Upper lobe of right lung (tissue), 1 donor: ENCODE data around the gene ADIRF. TPM values are rescaled to one million over a fixed set of nuclear protein-coding genes. Genes with fewer than 3 reads are reported as not detected.

ENCODE experiments used
- ATAC-seq: fragments of 200-7000 bp; cut with Tn5 transposase; one replicate; pipeline ENCODE4 v1.9.1; 2020; ENCODE audit warnings: mild to moderate bottlenecking, moderate library complexity
- DNase-seq: peaks from one replicate; pipeline ENCODE4 v3.0.0-alpha.2; 2020
- H3K27ac ChIP-seq: fragments of 200-600 bp; one replicate; pipeline ENCODE4 v1.8.0; 2022
- H3K27me3 ChIP-seq: fragments of 200-600 bp; one replicate; pipeline ENCODE4 v1.8.0; 2022; ENCODE audit warnings: mild to moderate bottlenecking
- H3K36me3 ChIP-seq: fragments of 200-600 bp; one replicate; pipeline ENCODE4 v1.8.0; 2022
- H3K4me1 ChIP-seq: fragments of 200-600 bp; one replicate; pipeline ENCODE4 v1.8.0; 2022
- H3K4me3 ChIP-seq: fragments of 200-600 bp; one replicate; pipeline ENCODE4 v1.8.0; 2022; ENCODE audit warnings: mild to moderate bottlenecking
- H3K9me3 ChIP-seq: fragments of 200-600 bp; one replicate; pipeline ENCODE4 v1.8.0; 2022
- intact Hi-C: fragments of 100-400 bp; cut with DNase I; formaldehyde crosslinking; loops from one replicate; pipeline ENCODE4 v1.11.0; 2022
- total RNA-seq: library from RNA; stranded (reverse); fragmentation: NEBNext Ultra II Directional; extraction: Animal tissue kit (Norgen Biotek cat#: 25700); gene quantifications from one replicate; pipeline ENCODE4 v1.2.1, GENCODE V29; 2021
- TF ChIP-seq, protein P1 (sequence below): fragments of 200-600 bp; IDR thresholded peaks from one replicate; pipeline ENCODE4 v1.8.0; 2022; ENCODE audit warnings: antibody characterized with exemption
- donor health status: DM: no; HTN: yes; CAD: no; lungs with severe emphysema.

Gene ADIRF
- total RNA-seq, 1 donor from 2014 or later = 155 TPM

DNA sequence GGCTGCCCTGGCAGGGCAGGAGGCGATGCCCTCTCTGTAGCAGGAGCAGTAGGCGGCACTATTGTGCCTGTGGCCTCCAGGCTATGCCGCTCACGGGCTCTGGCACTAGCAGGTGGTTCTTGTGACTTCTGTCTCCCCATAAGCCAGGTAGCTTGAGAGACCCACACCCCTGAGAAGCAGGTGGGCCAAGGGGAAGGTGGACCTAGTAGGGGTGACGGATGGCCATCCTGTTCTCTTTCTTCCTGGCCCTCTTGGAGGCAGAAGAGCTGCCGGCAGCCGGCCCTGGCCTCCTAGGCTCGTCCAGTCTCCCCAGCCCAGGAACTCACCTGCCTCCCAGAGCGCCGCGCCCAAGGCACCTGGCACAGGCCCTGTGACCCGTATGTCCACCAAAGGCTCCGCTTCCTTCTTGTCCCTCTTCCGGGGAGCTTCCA is 26.3 kb upstream of the ADIRF start:
- intact Hi-C loops = no loop called here
- Histone ChIP-seq H3K27me3 (no peaks in the 10 kb centered on the region), H3K4me1 (peaks cover 3% of the 10 kb centered on the region), H3K36me3 (peaks cover 4% of the 10 kb centered on the region), H3K27ac (no peak overlapping the region), H3K4me3 (no peak overlapping the region), H3K9me3 (no peaks in the 10 kb centered on the region)
- no peak for ATAC-seq
- no peak for DNase-seq
- TF ChIP-seq, protein P1, sequence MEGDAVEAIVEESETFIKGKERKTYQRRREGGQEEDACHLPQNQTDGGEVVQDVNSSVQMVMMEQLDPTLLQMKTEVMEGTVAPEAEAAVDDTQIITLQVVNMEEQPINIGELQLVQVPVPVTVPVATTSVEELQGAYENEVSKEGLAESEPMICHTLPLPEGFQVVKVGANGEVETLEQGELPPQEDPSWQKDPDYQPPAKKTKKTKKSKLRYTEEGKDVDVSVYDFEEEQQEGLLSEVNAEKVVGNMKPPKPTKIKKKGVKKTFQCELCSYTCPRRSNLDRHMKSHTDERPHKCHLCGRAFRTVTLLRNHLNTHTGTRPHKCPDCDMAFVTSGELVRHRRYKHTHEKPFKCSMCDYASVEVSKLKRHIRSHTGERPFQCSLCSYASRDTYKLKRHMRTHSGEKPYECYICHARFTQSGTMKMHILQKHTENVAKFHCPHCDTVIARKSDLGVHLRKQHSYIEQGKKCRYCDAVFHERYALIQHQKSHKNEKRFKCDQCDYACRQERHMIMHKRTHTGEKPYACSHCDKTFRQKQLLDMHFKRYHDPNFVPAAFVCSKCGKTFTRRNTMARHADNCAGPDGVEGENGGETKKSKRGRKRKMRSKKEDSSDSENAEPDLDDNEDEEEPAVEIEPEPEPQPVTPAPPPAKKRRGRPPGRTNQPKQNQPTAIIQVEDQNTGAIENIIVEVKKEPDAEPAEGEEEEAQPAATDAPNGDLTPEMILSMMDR = no peak

DNA sequence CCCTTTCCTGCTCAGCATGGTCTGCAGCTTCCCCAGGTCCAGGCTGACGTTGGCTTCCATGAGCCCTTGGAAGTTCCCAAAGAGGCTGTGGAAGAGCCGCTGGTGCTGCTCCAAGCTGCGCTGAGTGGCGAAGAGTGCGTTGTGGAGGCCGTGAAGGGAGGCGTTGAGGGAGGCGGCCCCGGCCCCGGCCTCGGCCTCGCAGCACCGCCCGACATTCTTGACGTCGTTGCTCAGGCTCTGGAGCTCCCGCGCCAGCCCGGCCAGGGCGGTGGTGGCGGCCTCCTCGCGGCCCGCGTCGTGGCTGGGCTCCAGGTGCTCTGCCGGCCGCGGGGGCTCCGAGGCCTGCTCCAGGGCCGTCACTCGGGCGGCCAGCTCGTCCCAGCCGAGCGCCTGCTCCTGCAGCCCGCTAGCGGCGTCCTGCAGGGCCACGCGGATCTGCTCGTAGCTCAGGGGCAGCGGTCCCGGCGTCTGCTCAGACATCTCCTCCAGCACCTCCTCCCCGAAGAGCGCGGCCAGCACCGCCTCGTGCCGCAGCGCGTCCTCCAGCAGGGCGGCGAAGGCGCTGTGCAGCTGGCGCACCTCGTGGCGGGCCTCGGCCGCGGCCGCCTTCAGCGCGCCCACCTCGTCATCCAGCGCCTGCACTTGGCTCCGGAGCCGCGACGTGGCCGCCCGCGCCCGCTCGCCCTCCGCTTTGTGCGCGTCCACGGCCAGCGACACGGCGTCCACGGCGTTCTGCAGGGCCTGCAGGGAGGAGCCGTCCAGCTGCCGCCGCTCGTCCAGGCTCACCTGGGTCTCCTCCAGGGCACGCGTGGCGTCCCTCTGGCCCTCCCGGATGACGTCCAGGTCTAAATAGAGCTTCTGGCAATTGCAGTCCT is 25.6 kb upstream of the ADIRF start:
- Histone ChIP-seq H3K36me3 (no peaks in the 10 kb centered on the region), H3K4me3 (no peak overlapping the region), H3K27ac (no peak overlapping the region), H3K4me1 (peaks cover 3% of the 10 kb centered on the region), H3K9me3 (no peaks in the 10 kb centered on the region), H3K27me3 (no peaks in the 10 kb centered on the region)
- TF ChIP-seq, protein P1 = no peak
- intact Hi-C loops = no loop called here
- no peak for ATAC-seq
- DNase-seq = no peak

DNA sequence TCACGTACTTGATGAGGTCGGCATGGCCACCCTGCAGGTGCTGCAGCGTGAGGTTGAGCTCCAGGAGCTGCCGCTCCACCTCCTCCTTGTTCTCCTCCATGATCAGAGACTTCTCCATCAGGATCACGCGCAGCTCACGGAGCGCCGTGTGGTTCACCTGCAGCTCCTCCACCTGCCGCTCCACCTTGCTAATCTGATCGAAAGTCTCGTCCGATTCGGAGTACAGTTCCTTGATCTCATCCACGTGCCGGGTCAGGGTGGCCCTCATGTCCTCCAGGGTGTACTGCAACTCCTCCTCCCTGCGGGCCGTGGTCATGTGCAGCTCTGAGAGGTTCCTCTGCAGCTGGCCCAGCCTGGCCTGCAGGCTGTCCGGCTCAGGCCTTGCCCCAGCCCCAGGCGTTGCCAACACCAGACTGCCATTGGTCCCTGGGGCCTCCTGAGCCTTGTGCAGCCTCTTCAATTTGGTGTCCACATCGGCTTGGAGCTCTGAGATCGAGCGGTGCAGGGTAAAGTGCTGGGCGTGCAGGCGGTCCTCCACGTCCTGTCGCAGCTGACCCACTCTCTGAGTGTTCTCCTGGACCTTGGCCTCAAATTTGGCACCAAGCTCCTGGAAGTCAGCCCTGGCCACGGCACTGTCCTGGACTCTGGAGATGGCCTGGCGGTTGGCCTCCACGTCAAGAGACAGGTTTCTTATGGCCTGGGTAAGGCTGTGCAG is 24.8 kb upstream of the ADIRF start:
- no peaks in the 10 kb centered on the region for H3K9me3 ChIP-seq
- no peak for DNase-seq
- H3K27ac ChIP-seq = no peak overlapping the region
- no peak overlapping the region for H3K4me3 ChIP-seq
- intact Hi-C loops = no loop called here
- peaks cover 3% of the 10 kb centered on the region for H3K4me1 ChIP-seq
- no peaks in the 10 kb centered on the region for H3K36me3 ChIP-seq
- no peak for ATAC-seq
- no peaks in the 10 kb centered on the region for H3K27me3 ChIP-seq
- TF ChIP-seq, protein P1 = no peak

DNA sequence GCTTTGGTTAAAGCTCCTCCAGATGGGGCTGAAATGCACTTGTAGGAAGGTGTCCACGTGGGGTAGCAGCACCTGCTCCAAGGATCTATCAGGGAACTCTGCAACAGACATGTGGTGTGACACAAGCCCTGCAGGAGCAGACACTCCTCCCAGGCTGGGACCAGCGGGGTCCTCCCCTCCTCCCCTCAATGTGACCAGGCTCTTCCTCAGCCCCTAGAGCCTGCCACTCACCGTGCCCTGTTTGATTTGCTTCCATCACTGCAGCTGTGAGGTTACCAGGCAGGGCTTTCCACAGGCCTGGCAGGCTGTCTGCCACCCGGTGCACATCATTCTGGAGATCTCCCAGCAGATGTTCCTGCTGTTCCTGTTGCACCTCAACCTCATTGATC is 24.3 kb upstream of the ADIRF start:
- intact Hi-C loops = no loop called here
- DNase-seq = no peak

DNA sequence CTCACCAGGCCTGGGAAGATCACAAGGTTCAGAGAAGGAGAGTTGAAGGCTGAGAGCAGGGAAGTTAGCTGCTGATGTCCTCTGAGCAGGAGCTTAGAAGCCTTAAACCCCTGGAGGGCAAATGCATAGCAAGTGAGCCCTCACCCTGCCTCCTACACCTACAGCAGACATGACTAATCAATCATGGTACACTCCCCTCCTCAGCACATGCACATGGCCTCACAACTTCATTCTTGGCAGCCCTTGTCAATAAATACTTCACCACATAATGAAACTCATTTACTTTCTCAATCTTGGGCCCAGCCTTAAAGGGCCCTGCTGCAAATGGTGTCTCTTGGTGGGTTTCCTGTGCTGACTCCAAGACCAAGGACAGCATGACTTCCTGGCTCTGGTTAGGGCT is 23.8 kb upstream of the ADIRF start:
- no peaks in the 10 kb centered on the region for H3K27me3 ChIP-seq
- DNase-seq (no peak), ATAC-seq (no peak)
- H3K4me1 ChIP-seq = no peaks in the 10 kb centered on the region
- TF ChIP-seq, protein P1 = no peak
- no peaks in the 10 kb centered on the region for H3K36me3 ChIP-seq
- intact Hi-C loops = no loop called here
- no peak overlapping the region for H3K4me3 ChIP-seq
- no peaks in the 10 kb centered on the region for H3K9me3 ChIP-seq
- no peak overlapping the region for H3K27ac ChIP-seq

More for the DNA sequence above, 24.3 kb upstream of the ADIRF start:
- no peak overlapping the region for H3K27ac ChIP-seq
- TF ChIP-seq, protein P1 = no peak
- peaks cover 2% of the 10 kb centered on the region for H3K4me1 ChIP-seq
- H3K4me3 ChIP-seq = no peak overlapping the region
- no peaks in the 10 kb centered on the region for H3K9me3 ChIP-seq
- H3K27me3 ChIP-seq = no peaks in the 10 kb centered on the region
- no peak for ATAC-seq
- no peaks in the 10 kb centered on the region for H3K36me3 ChIP-seq
